HTERT RPE-1 (cell line): ENCODE data around the gene AKAP5.

ENCODE experiments used
- in situ Hi-C: fragments of 300-500 bp; cut with MboI; formaldehyde crosslinking; loops from 4 replicates; pipeline ENCODE4 v1.14.3; 2020; ENCODE audit warnings: low sequenced_read_pairs

Gene AKAP5

DNA sequence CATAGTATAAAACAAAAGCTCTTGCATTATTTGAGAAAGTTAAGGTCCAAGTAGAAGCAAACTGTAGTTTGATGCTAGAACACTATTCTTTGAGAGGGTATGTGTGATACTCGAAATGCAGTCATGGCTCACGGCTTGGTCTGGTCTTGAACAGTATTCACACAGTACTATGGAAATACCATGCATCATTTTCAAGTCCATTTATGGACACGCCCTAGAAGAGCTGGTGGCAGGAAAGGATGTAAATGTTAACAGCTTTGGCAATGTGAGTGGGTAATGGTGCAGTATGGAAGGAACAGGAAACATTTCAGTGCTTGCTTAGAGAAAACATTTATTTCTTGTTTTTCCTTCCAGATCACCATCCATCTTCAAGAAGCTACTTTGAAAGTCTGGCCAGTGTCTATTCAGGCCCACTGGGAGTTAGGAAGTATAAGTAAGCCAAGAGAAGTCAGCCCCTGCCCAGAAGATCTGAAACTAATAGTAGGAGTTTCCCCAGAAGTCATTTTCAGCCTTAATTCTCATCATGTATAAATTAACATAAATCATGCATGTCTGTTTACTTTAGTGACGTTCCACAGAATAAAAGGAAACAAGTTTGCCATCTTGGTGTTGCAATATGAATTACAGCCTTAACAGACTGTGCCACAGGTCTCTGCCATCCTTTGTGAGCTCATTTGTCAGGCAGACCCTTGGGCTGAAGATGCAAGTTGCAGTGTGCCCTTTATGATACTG lies 5.7 kb upstream of the AKAP5 start:
- in situ Hi-C loops: no loop called here

DNA sequence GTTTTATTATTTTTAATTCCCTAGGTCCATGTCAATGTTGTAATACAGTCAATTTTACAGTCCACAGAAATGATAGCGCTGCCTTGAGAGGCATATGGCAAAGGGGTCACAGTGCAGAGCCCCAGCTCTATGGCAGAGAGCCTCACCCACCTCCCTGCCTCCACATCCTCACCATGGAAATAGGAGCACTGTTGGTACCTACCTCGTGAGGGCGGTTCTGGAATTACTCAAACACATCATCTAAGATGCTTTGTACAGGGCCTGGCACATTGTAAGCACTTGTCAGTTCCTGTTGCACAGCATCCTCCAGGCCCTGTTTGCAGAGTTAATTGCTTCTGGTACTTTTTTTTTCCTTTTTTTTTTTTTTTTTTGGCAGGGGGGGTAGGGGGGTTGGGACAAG lies 4.1 kb upstream of the AKAP5 start:
- in situ Hi-C loops: no loop called here

DNA sequence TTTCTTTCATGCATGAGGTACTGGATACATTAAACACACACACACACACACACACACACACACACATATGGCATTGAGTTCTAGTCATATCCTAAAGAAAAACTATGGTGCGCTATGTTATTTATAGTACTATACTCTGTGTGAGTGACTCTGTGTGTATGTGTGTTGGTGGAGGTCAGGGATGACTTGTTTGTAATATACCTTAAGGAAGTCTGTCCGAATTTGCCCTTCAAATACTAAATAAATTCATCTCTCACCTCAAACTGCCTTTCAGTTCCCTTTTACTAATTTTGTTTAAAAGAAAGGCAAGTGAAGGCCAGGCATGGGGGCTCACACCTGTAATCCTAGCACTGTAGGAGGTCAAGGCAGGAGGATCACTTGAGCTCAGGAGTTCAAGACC lies 2.1 kb upstream of the AKAP5 start:
- in situ Hi-C loops: no loop called here

DNA sequence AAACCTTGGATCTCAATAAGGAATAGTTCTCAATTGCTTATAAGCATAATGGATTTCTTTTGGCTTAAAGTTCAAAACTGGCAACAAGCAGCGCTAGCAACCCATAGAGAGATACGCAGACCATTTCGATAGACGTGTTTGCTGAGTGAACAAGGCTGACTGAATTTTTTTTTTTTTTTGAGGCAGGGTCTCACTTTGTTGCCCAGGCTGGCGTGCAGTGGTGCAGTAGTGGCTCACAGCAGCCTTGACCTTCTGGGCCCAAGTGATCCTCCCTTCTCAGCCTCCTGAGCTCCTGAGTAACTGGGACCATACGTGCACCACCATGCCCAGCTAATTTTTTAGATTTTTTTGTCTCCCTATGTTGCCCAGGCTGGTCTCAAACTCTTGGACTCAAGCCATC lies 1.4 kb upstream of the AKAP5 start:
- in situ Hi-C loops: no loop called here

- in situ Hi-C loops: no loop called here
These were observed 648 bp upstream of the AKAP5 start for GRCh38 chr14:64464651-64465050.

GRCh38 chr14:64465831-64466554 lies 694 bp downstream of the AKAP5 start:
- in situ Hi-C loops: no loop called here

DNA sequence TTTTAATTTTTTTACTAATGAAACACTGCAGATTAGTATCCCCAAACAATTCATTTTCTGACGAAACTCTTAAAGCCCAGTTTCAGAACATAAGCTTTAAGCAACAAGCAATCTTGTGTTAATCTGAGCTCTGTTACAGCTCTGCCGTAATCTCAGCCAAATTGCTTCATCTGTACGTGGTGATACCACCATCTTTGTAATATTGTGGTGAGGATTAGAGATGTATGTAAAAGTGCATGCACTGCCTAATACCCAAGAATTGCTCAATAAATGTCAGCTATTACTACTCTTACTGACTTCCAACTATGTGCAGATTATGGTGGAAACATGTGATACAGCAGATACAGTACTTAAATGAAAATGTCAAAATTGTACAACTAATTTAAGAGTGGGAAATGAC lies 1.8 kb downstream of the AKAP5 start:
- in situ Hi-C loops: no loop called here

DNA sequence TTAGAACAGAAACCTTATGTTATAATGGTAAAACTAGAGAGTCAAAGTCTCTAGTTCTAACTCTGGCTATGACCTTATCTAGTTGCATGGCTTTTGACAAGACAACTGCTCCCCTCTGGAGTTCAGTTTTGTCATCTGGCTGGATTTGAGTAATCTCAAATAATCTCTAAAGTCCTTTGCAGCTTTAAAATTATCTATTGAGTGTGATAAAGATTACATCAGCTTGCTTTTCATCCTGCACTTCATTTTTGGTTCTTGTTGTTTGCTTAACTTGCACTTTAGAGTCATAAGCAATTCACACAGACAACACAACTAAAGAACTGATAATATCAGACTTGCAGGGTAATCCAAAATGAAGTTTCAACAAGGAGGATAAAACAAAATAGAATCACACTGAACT lies 2.3 kb downstream of the AKAP5 start:
- in situ Hi-C loops: no loop called here

DNA sequence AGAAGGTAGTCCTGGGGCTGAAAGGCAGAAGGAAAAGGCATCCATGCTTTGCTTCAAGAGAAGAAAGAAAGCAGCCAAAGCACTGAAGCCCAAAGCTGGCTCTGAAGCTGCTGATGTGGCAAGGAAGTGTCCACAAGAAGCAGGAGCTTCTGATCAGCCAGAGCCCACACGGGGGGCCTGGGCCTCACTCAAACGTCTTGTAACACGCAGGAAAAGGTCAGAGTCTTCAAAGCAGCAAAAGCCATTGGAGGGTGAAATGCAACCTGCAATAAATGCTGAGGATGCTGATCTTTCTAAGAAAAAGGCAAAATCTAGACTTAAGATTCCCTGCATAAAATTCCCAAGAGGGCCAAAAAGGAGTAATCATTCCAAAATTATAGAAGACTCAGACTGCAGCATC lies 3.2 kb downstream of the AKAP5 start:
- in situ Hi-C loops: no loop called here

GRCh38 chr14:64474041-64474440 lies 8.7 kb downstream of the AKAP5 start:
- in situ Hi-C loops: no loop called here

DNA sequence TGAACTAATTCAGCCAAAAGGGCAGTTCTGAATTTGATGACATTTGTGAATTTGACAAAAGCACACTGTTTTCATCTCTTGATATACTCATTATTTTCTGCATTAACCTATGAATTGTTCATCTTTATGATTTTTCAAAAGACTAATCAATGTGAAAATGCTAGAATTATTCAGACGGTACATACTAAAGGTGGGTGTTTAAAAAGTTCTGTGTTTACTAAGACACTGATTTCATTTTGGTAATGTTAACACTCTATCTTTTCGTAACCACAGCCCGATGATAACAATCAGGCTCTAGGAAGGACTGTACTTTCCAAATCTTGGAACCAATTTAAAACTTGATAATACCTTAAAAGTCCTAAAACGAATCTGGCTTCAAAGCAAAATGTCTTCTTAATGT lies 9.4 kb downstream of the AKAP5 start:
- in situ Hi-C loops: no loop called here

DNA sequence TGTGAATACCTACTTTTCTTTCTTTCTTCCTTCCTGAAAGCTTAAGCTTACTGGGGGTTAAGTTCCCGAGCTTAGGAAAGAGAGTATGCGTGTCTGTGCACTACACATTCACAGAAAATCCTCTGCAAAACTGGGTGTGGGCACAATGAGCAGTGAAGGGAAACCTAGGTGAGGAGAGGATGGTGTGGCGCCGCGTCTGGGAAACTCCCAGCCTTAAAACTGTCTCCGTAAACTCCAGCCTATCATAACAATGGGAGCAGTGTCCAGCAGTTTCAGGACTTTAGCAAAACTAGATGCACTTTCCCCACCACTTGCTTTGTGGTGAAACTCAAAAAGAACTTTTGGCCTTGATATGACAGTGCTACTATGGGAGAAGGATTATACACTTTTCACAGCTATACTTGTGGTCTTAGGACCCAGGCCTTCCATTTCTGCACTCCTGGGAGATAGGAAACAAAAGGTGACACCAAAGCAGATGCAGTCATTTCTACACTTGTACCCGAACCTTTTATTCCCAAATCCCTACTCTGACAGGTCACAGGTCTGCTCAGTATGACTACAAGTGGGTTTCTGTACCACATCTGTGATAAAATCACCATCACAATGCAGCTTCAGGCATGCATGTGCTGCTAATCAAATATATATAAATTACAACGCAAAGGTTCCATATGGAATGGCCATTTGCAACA lies 10.4 kb downstream of the AKAP5 start:
- in situ Hi-C loops: no loop called here

GRCh38 chr14:64476438-64476837 lies 11.1 kb downstream of the AKAP5 start:
- in situ Hi-C loops: no loop called here

- in situ Hi-C loops: no loop called here
These were observed 13.4 kb downstream of the AKAP5 start for GRCh38 chr14:64478634-64479250.

DNA sequence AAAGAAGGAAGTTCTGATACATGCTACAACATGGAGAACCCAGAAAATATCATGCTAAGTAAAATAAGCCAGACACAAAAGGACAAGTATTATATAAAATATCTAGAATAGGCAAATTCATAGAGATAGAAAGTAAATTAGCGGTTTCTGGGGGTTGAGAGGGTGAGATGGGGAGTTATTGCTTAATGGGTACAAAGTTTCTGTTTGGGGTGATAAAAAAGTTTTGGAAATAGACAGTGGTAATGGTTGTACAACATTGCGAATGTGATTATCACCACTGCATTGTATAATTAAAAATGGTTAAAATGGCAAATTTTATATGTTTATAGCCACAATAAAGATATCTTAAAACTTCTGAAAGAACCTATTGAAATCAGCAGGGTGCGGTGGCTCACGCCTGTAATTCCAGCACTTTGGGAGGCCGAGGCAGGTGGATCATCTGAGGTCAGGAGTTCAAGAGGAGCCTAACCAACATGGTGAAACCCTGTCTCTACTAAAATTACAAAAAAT lies 23.3 kb downstream of the AKAP5 start:
- in situ Hi-C loops: no loop called here

DNA sequence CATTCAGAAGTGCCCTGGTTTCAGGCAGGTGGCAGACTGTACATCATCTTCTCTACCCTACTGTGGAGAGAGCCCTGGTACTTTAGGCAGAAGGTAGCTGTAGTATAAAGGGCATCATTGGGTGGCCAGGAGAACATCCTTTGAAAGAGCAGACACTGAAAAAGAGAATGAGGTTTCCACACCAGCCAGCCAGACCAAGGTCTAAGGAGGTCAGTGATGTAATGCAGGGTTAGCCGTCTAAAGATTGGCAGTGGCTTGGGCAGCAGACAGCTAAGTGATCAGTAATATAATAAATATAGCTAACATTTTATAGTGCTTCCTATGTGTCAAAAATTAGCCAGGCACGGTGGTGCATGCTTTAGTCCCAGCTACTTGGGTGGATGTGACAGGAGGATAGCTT lies 26.3 kb downstream of the AKAP5 start:
- in situ Hi-C loops: no loop called here

GRCh38 chr14:64493455-64493854 lies 28.2 kb downstream of the AKAP5 start:
- in situ Hi-C loops: no loop called here

DNA sequence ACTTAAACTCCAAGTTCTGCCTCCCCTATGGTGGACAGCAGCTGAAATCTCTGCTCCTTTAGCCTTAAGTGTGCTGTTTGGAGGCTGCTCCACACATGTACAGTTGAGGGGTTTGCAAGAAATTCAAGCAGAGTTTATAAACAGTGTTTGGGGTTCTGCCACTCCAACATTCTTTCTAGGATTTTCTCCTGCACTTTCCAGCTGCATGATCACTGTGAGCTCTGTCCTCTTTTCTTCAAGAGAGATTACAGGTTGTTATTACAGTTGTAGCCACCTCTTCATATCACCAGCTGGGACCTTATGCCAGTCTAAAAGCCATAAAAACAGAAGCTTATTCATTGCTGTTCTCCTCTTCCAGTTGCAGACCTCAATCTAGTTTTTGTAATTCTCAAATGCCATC lies 30.0 kb downstream of the AKAP5 start:
- in situ Hi-C loops: no loop called here

DNA sequence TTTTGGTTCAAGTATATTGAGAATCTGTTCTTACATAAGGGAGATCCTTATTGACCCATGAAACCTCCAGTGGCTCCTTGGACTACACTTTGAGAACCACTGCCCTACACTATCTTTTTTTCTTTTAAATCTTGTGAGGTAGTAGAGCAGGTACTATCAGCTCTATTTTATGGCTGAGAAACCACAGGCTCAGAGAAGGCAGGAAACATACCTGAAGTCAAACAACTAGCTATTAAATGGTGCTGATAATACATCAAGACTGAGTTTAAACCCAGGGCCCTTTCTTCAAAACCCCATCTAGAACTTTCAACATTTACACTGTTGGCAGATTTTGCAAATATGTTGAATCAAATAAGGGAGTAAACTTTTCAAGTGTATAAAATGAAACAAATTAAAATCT lies 31.5 kb downstream of the AKAP5 start:
- in situ Hi-C loops: no loop called here

DNA sequence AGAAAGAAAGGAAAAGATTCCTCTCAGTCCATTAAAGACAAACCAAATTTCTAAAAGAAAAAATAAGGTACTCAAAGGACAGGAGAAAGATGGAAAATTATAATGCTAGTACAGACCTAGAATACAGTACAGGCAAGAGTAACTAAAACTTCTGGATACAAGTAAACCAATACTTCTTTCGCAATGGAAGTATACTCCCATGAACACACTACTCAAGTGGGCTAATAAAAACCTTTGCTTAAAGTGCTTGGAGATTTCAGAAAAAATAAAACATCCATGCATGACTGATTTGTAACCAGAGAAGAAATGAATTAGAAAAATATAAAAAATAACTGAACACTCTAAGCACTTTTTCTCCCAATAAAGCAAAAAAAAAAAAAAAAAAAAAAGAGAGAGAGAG lies 34.8 kb downstream of the AKAP5 start:
- in situ Hi-C loops: no loop called here

GRCh38 chr14:64501411-64502171 lies 36.3 kb downstream of the AKAP5 start:
- in situ Hi-C loops: no loop called here
